ENCODE results near the gene SLC26A3.

DNA sequence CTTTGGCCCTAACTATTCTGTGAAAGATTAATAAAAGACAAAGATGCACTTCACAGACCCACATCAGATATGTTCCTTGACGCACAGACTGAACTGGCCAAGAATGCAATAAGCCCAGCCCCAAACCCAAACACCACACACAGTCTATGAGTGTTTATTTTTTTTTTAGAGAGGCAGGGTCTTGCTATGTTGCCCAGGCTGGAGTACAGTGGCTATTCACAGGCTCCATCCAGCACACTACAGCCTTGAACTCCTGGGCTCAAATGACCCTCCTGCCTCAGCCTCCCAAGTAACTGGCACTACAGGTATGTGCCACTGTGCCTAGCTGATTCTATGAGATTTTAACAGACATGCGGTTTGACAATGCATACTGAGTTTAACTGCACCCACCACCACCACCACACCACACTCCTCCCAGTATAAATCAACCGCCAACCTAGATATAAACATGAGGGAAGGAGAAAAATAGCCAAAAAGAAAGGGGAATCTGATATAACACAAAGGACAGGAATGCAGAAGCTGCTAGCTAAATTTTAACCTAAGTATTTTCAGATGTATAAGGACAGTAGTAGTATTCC lies 35.1 kb upstream of the SLC26A3 start:
- TF ChIP-seq, protein P1, sequence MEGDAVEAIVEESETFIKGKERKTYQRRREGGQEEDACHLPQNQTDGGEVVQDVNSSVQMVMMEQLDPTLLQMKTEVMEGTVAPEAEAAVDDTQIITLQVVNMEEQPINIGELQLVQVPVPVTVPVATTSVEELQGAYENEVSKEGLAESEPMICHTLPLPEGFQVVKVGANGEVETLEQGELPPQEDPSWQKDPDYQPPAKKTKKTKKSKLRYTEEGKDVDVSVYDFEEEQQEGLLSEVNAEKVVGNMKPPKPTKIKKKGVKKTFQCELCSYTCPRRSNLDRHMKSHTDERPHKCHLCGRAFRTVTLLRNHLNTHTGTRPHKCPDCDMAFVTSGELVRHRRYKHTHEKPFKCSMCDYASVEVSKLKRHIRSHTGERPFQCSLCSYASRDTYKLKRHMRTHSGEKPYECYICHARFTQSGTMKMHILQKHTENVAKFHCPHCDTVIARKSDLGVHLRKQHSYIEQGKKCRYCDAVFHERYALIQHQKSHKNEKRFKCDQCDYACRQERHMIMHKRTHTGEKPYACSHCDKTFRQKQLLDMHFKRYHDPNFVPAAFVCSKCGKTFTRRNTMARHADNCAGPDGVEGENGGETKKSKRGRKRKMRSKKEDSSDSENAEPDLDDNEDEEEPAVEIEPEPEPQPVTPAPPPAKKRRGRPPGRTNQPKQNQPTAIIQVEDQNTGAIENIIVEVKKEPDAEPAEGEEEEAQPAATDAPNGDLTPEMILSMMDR (IDR thresholded peaks at IDR 0.05; ENCODE audit: low read length) = no peak
- no peak for TF ChIP-seq EZH2 (IDR thresholded peaks at IDR 0.05; ENCODE audit: borderline replicate concordance, low read length)

All from OCI-LY1 (cell line).